Erythroblast (primary cell): ENCODE results near the gene PDCD1LG2.

ENCODE experiments used
- GATA1 ChIP-seq: IDR thresholded peaks from 2 replicates; pipeline ENCODE4 v1.6.1; 2011; ENCODE audit warnings: low read depth, mild to moderate bottlenecking, control low read depth, low read length, moderate library complexity
- POLR2A ChIP-seq: IDR thresholded peaks from 2 replicates; pipeline ENCODE4 v1.6.1; 2011; ENCODE audit warnings: mild to moderate bottlenecking, low read length

DNA sequence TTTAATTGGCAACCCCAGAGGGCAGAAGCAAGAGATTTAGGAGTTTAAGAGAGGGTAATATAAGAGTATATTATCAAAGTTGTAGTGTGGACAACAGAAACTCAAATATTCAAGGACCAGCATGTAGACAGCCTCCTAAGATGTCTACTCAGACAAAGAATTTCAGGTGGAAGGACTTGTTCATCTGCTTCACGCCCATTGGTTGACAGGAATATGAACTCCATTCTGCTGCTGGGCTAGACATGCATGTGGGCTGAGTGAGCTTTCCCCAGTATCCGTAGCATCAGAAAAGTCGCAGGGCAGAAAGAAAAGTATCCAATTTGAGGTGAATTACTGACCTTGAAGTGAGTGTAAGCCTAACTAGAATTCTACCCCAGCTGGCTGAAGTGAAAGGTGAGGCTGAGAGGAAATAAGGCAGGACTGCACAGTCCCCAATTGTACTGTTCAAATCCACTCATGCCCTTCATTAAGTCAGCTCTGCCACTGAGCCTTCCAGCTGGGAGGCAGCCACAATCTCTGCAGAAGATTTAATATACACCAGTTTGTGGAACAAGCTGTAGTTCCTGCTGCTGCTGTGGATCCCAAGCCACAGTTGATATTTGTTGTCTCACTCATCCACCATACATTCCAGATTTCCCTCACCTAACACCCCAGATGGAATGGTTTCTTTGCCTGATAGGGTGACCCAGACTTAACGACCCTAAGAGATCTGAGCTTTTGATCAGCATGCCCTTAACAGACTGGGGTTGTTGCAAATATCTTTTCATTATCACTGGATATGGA, 41.2 kb downstream of the PDCD1LG2 start:
- TF ChIP-seq GATA1 (no peak), POLR2A (no peak)
